Right lobe of liver (tissue), 6 donors: Measurements from ENCODE around the gene SLC10A7. TPM values are rescaled to one million over a fixed set of nuclear protein-coding genes. Genes with fewer than 3 reads are reported as not detected.

Experiments
- ATAC-seq, 4 donors: fragments of 200-7000 bp; cut with Tn5 transposase; one replicate each; pipeline ENCODE4 v1.9.1; 2020; ENCODE audit warnings: mild to moderate bottlenecking in 4 of 4, moderate library complexity in 4 of 4
- DNase-seq, 3 donors: peaks; one replicate each; pipeline ENCODE4 v3.0.0-alpha.2; 2020
- H3K27ac ChIP-seq, 3 donors: fragments of 200-600 bp; one replicate each; pipeline ENCODE4 v1.8.0; 2022
- H3K27me3 ChIP-seq, 2 donors: fragments of 200-600 bp; one replicate each; pipeline ENCODE4 v1.8.0; 2022
- H3K36me3 ChIP-seq, 4 donors: fragments of 200-600 bp; sonication (generic) in 1 of 4; one replicate each; pipeline versions ENCODE4 v1.5.1 to v1.8.0; 2017 to 2022; ENCODE audit warnings: control low read depth in 1 of 4
- H3K4me1 ChIP-seq, 4 donors: fragments of 200-600 bp; sonication (generic) in 1 of 4; one replicate each; pipeline versions ENCODE4 v1.5.1 to v1.8.0; 2017 to 2022; ENCODE audit warnings: control low read depth in 1 of 4
- H3K4me3 ChIP-seq, 3 donors: fragments of 200-600 bp; one replicate each; pipeline ENCODE4 v1.8.0; 2022
- H3K9me3 ChIP-seq, 4 donors: fragments of 200-600 bp; sonication (generic) in 1 of 4; one replicate each; pipeline versions ENCODE4 v1.5.1 to v1.8.0; 2017 to 2022; ENCODE audit warnings: control low read depth in 1 of 4
- POLR2A ChIP-seq: fragments of 450-650 bp; IDR thresholded peaks from one replicate; pipeline ENCODE4 v1.6.1; 2017; ENCODE audit warnings: antibody characterized with exemption, mild to moderate bottlenecking
- WGBS: methylation state at CpG from one replicate; pipeline ENCODE4 v1.1.6; 2018; ENCODE audit warnings: low coverage, low lambda C conversion rate; ENCODE audit not compliant: insufficient coverage; ENCODE audit errors: missing lambda C conversion rate; 5-methylcytosine and 5-hydroxymethylcytosine counted together
- intact Hi-C, 2 donors: fragments of 100-400 bp; cut with DNase I; formaldehyde crosslinking; loops; one replicate each; pipeline versions ENCODE4 v1.11.2 to v1.14.1; 2022
- total RNA-seq, 6 experiments: library from RNA; depleted of rRNA in 2 of 6; stranded (reverse); fragments of >200 nt in 2 of 6; fragmentation: NEBNext Ultra II Directional in 3 of 6; extraction: Animal tissue kit (Norgen Biotek cat#: 25700) in 3 of 6; gene quantifications; one replicate each; pipeline versions ENCODE4 v1.1.0 to v1.2.4, GENCODE V29; 2016 to 2023
- TF ChIP-seq, protein P1 (sequence below), 4 donors: fragments of 200-600 bp in 3 of 4; fragments of 450-650 bp in 1 of 4; IDR thresholded peaks; one replicate each; pipeline versions ENCODE4 v1.5.1 to v1.8.0; 2016 to 2022; ENCODE audit warnings: antibody characterized with exemption in 4 of 4, mild to moderate bottlenecking in 2 of 4
- donor health status: DM: no; HTN: yes; CAD: no.
- donor health status: DM: no; HTN: no; CAD: no.
- donor health status: DM: no; HTN: no; CAD: no.
- donor health status: DM: no; HTN: yes; CAD: no.
- donor health status: DM: no; HTN: yes; CAD: no.

The SLC10A7 gene
- total RNA-seq, 6 experiments from 2014 or later, result 6.3 to 13.5 (median 9.5) TPM

DNA sequence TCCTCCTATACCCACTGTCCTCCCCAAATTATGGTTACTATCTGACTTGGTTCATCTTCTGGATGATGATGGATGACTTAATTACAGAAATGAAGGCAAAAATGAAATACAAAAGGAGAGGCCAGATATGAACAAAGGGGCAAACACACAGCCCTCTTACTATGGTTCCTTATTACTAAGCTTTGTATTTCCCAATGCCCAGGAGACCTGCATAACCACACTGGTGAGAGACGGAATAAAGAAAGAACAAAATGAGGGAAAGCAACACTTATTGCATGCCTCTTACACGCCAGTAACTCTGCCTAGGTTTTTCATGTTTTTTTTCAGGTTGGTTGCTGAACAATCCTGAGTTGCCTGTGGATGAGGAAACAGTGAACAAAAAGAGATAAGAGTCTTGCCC, 120.5 kb downstream of the SLC10A7 start:
- Histone ChIP-seq H3K36me3 (no peaks in the 10 kb centered on the region), H3K9me3 (no peaks in the 10 kb centered on the region), H3K27me3 (no peaks in the 10 kb centered on the region), H3K4me3 (no peak overlapping the region), H3K4me1 (no peaks in the 10 kb centered on the region), H3K27ac (no peak overlapping the region)
- intact Hi-C loops, result no loop called here
- WGBS, result 88% methylated on average over 2 of the region's 2 CpGs
- TF ChIP-seq POLR2A, result no peak
- TF ChIP-seq, protein P1, sequence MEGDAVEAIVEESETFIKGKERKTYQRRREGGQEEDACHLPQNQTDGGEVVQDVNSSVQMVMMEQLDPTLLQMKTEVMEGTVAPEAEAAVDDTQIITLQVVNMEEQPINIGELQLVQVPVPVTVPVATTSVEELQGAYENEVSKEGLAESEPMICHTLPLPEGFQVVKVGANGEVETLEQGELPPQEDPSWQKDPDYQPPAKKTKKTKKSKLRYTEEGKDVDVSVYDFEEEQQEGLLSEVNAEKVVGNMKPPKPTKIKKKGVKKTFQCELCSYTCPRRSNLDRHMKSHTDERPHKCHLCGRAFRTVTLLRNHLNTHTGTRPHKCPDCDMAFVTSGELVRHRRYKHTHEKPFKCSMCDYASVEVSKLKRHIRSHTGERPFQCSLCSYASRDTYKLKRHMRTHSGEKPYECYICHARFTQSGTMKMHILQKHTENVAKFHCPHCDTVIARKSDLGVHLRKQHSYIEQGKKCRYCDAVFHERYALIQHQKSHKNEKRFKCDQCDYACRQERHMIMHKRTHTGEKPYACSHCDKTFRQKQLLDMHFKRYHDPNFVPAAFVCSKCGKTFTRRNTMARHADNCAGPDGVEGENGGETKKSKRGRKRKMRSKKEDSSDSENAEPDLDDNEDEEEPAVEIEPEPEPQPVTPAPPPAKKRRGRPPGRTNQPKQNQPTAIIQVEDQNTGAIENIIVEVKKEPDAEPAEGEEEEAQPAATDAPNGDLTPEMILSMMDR (IDR thresholded peaks at IDR 0.05), result no peak
- DNase-seq (no peak), ATAC-seq (no peak)

DNA sequence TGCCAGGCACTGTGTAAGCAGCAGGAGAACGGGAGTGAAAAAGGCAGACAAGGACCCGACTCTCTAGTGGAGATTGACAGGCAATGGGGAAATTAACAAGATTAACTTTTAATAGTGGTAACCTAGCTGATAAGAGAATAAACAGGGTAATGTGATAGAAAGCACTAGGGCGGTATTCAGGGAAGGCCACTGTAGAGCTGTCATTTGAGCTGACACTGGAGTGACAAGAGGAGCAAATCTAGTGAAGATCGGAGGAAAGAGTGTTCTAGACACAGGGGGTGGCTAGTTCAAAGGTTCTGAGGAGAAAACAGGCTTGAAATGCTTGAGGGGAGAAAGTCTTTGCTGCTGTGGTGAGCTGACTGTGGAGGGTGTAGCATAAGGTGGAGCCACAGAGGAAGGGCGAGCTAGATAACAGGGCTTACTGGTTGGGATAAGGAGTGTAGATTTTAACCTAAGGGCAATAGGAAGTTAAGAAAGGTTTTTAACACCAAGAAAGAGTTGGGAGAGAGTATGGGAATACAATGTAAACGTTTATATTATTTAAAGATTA, 122.8 kb downstream of the SLC10A7 start:
- no peak for TF ChIP-seq POLR2A
- TF ChIP-seq, protein P1 (IDR thresholded peaks at IDR 0.05), result no peak
- no peak for ATAC-seq
- Histone ChIP-seq H3K9me3 (no peaks in the 10 kb centered on the region), H3K36me3 (no peaks in the 10 kb centered on the region), H3K27ac (no peak overlapping the region), H3K27me3 (no peaks in the 10 kb centered on the region), H3K4me1 (no peaks in the 10 kb centered on the region), H3K4me3 (no peak overlapping the region)
- intact Hi-C loops, result no loop called here
- 66% methylated on average over 6 of the region's 6 CpGs for WGBS
- no peak for DNase-seq

DNA sequence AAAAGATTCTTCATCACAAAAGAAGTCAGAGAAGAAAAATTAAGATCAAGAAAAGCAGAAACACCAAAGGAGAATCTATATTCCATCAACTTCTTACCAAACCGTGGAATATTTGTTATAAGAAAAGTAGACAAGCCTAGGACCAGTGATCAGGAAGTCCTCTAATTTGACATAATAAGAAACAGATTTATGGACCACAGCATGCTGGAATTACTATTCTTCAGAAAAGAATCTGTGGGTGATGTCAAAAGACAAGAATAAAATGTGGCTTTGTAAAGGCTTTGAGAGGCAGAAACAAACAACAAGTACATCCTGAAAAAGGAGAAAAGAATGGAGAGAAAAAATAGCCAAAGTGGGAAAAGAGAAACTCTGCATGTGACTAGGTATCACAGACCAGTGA, 123.3 kb downstream of the SLC10A7 start:
- Histone ChIP-seq H3K27ac (no peak overlapping the region), H3K4me1 (no peaks in the 10 kb centered on the region), H3K36me3 (no peaks in the 10 kb centered on the region), H3K27me3 (no peaks in the 10 kb centered on the region), H3K9me3 (no peaks in the 10 kb centered on the region), H3K4me3 (no peak overlapping the region)
- intact Hi-C loops, result no loop called here
- WGBS, result 71% methylated on average over 1 of the region's 1 CpG
- ATAC-seq (no peak), DNase-seq (no peak)
- TF ChIP-seq POLR2A, result no peak
- TF ChIP-seq, protein P1 (IDR thresholded peaks at IDR 0.05), result no peak

DNA sequence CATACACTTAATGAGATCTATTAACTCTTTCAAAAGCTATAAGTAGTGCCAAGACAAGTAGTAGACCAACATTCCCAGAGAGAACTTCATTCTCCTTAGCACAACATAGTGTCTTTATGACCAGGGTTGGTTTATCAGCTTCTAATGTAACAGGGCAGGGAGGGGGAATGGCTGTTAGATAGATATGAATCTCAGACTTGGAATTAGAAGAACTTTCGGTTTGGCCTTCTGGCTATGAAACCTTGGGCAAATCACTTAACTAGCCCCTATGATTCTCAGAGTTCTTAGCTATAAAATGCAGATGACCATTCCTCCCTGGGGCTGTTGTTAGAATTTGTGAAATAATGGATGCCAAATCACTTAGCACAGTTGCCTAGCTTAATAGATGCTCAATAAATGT, 132.2 kb downstream of the SLC10A7 start:
- 100% methylated on average over 1 of the region's 1 CpG for WGBS
- Histone ChIP-seq H3K36me3 (no peaks in the 10 kb centered on the region), H3K4me3 (no peak overlapping the region), H3K4me1 (no peaks in the 10 kb centered on the region), H3K27ac (no peak overlapping the region), H3K27me3 (no peaks in the 10 kb centered on the region), H3K9me3 (no peaks in the 10 kb centered on the region)
- ATAC-seq, result no peak
- TF ChIP-seq, protein P1 (IDR thresholded peaks at IDR 0.05), result no peak
- TF ChIP-seq POLR2A, result no peak
- DNase-seq, result no peak
- intact Hi-C loops, result no loop called here

DNA sequence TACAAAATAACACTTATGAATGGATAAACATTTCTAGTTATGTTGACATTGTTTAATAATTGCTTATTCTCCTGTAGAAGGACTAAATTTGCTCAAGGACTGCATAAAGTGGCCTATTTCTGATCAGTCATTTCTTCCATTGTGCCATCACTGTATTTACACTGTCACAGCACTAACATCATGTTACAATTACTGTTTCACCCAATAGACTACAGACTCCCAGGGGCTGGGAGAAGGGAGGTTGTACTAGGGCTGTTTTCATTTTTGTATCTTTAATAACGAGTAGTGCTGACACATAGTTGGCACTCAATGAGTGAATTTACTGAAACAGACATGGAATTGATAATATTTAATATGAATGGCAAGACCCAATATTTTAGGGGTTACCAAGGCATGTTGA, 139.5 kb downstream of the SLC10A7 start:
- TF ChIP-seq POLR2A, result no peak
- TF ChIP-seq, protein P1 (IDR thresholded peaks at IDR 0.05), result no peak
- intact Hi-C loops, result no loop called here
- Histone ChIP-seq H3K27ac (no peak overlapping the region), H3K4me1 (no peaks in the 10 kb centered on the region), H3K9me3 (no peaks in the 10 kb centered on the region), H3K27me3 (no peaks in the 10 kb centered on the region), H3K36me3 (no peaks in the 10 kb centered on the region), H3K4me3 (no peak overlapping the region)
- 90% methylated on average over 1 of the region's 1 CpG for WGBS
- DNase-seq, result no peak
- no peak for ATAC-seq
